KG1 (cell line): ENCODE data around the gene NSG1.
"Not testable (repeated sequence)": the region's sequence is repeated elsewhere in the genome, so short reads cannot be mapped to it uniquely, and the experiment has no call there.

ENCODE experiments used
- DNase-seq: peaks from one replicate; lab custom pipeline; 2025; lab: John Stamatoyannopoulos, UW

The NSG1 gene

DNA sequence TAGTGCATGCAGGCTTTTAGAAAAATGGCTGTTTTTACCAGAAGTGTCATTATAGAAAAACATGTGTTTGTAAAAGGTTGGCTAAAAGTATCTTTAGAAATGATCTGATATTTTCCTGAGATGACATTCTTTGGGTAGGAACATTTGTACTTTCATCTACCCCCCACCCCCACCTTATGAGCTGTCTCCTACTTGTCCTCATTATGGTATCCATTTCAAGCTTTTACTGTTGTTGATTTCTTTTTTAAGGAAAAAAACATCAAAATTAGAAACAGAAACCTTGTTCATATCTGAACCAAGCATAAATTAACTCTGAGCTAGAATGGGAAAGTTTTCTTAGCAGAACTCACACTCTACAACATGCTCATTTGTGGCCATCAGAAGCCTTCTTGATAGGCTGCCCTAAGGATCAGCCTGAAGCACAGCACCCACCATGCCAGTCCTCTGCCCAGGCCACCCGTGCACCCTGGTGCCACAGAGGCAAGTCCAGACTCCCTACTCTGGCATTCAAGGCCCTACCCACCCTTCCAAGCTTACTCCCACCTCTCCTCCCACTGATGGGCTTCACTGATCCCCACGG is 49.4 kb downstream of the NSG1 start:
- DNase-seq = no peak

DNA sequence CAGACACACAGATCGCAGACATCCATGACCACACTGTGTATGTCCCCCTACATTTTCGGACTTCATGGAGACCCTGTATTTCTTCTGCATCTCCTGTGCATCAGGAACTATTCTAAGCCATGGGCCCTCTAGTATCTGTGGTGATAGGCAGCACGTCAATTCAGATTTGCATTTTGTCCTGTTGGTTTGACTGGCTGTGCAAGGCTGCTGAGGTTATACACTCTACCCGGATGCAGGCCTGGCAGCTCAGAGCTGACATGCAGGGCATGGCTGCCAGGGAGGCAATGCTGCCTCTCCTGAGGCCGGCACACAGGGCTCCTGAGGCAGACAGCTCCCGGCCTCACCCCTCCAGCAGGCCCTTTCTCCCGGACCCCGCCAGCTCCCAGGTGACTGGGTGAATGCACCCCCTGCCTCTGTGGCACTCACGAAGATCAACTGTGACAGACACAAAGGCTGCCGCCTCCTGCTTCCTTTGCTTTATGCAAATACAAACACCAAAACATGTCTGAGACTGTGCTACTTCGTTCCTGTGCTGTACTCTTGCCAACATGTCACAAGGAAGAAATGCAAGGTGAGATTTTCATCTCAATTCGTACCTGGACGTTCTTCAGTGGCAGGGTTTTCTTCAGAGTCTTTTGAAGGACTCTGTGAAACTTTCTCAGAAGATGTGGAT is 51.0 kb downstream of the NSG1 start:
- no peak for DNase-seq

DNA sequence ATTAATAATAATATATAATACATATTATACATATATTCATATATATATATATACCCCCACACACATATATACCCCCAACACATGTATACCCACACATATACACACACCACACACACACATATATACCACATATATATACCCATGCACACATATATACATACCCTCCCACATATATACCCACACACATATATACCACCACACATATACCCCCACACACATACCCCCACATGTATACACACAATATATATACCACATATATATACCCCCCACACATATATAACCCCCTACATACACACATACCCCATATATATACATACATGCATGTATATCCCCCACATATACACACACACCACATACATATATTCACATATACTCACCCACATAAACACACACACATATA is 52.0 kb downstream of the NSG1 start:
- no peak for DNase-seq

DNA sequence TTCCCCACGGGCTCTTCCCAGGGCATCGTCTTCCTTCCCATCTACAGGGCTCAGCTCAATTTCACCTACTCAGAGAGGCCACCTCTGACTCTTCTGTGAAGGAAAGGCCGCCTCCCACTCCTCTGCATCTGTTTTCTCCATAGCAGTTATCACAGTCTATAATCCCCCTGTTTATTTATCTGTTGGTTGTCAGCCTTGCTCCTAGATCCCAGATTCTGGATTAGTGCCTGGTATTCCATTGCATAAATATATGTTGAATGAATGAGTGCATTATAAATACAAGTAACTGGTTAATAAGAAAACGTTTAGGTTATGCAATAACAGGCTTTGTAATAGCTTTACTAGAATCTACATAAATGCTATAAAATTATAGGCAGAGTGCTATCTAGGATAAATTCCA is 52.9 kb downstream of the NSG1 start:
- DNase-seq = no peak

DNA sequence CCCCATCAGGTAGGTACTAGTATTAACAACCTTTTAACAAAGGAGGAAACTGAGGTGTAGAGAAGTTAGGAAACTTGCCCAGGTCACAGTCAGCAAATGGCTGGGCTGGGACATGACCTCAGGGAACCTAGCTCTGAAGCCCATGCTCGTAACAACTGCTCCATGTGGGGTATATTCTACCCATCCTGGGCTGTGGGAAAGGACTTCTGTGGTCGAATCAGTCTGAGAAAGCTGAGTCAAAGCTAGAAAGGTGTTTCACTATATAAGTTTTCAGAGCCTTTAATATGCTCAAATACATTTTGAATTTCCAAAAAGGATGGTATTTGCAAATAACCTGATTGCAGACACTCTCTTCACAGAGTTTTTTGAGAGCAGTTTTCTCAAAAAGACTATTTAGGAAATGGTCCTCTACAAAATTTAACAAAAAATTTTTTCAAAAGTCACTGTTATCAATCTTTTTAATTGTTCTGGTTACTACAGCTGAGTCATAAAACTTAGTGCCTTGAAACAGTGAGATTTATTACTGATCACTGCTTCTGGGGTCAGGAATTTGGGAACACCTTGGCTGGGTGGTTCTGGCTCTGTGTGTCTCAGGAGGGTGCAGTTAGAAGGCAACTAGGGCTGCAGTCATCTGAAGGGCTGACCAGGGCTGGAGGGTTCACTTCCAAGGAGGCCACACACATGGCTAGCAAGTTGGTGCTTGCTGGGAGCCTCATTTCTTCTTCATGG is 53.6 kb downstream of the NSG1 start:
- DNase-seq = no peak

DNA sequence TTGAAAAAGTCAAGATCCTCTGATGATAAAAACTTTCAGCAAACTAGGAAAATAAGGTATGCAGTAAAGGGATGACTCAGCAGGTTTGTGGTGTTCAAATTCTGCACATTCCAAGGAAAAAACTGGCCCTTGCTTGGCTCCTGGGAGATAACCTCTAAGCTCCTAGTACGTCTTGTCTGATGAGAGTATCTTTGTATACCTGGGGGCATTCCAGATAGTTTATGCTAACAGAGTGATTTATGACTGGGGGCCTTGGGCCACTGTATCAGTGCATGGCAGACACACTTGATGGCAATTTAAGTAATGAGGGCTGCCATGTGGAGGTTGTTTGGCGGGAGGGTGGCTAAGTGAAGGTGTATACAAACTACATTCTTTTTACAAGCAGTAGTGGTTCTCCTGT is 56.9 kb downstream of the NSG1 start:
- no peak for DNase-seq

DNA sequence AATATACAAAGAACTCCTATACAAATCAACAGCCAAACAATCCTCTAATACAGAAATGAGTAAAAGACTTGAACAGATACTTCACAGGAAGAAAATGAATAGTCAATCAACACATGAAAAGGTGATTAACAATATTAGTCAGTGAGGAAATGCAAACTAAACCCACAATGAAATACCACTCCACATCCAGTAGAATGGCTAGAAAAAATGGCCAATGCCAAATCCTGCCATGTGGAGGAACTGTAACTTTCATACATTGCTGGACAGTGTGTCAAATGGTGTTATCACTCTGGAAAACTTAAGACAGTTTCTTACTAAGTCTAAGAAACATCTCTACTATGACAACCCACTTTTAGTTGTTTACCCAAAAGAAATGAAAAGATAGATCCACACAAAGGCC is 59.5 kb downstream of the NSG1 start:
- DNase-seq = no peak

DNA sequence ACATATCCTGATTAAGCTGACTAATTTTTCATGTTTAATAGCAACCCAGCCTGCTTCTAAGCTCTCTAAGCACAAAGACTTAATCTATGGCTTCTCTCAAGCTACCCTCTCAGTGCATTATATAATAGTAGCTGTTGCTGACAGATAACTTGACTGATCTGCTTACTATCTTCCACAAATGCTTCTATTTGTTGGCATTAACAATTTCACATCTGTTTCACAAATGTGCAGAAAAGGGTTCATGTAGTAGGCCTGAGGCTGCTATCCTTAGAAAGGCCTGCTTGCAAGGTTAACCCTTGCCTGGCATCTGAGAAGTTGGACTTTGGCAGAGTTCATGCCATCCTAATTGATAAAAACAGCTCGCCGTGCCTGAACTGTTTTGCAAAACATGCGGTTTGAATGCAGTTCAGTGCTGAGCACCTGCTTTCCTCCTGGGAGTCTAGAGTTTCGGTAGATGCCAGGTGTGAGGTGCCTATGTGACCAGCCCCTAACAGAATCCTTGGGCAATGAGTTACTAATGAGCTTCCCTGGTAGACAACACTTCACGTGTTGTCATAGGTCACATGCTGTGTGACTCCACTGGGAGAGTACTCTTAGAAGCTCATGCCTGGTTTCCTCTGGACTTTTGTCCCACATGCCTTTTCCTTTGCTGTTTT is 68.4 kb downstream of the NSG1 start:
- DNase-seq = no peak

DNA sequence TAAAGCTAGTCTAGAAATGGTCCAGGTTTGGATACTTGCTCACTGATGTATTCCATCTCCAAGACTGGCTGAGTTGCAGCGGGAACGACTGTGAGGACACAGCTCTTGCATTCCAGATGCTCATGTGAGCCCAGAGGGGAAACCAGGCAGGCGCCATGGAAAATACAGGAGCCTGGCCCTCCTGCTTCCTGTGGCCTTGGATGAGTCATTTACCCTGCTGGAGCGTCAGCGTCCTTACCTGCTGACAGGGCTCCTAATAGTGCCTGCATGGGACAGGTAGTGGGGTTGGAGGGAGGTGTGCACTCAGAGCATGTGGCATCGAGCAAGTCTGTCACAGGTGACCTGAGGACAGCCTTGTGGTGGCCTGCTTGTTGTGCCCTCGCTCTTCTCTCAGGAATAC is 69.4 kb downstream of the NSG1 start:
- no peak for DNase-seq

DNA sequence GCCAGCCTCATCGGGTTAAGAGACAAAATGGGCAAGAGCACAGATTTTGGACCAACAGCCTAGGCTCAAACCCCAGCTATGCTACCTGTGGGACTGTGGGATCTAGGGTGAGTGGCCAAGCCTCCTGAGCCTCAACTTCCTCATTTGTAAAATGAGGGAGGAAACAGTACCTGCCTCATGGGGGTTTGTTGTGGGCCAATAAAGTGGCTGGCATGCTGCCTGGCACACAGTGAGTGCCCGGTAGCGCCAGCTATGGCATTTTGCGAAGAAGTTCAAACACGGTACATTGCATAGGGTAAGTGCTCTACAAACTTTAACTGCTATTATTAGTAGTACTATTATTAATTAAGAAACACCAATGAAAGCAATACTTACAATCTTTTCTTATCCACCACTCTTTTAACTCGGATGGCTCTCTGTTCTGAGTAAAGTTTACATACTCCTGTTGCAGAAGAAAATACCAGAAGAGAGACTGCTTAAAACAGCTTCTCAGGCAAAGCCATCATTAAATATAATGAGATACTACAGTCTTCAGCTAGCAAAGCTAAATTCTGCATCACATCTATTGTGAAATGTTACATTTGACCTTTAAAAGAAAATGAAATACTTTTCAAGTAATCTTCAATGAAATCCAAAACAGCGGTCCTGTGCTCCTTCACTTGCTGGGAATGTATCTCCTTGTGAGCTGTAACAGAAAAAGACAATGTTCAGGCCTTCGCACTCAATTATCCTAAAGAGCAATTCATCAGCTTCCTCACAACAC is 70.1 kb downstream of the NSG1 start:
- no peak for DNase-seq

DNA sequence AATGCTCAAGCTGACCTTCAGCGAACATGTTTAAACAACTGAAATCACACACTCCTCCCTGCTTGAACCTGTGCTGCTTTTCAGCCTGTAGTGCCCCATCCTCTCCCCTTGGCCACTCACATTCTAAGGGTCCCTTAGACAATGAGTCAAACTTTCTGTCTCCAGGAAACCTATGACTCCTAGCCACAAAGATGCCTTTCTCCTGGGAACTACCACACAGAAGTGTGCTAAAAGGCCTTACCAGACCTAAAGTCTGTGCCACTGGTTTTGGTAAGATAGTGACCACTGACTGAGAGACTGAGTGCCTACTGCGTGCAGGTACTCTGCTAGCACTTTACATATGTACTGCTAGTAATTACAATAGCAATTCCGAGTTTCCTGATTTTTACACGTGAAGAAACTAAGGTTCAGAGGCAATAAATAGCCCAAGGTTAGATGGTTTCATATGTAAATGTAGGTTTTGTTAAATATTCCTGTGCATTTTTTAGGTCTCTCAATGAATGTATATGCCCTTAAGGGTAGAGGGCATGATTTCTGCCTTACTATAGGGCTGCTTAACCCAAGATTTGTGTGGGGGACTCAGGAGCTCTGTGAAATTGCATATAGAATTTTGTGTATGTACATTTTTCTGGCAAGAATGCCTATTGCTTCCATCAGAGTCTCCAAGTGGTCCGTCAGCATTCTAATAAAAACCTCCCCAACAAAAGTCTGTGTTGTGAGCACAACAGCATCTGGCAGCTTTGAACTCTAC is 71.1 kb downstream of the NSG1 start:
- DNase-seq = no peak

DNA sequence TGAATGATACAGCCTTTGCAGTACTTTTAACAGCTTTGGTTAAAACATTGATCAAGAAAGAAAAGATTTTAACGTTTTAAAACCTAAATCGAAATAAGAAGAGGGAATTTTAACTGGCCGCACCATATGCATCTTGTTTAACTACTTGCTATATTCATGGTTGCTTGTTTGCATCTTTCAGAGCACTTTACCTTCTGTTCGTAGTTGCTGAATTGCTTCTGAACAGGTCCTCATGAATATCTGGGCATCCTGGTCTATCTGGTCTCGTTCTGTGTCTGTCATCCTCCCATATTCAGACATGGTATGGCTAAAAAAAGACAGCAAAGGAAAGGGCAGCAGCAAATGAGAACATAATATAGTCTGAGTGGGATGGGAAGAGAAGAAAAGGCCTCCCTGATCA is 72.3 kb downstream of the NSG1 start:
- no peak for DNase-seq

DNA sequence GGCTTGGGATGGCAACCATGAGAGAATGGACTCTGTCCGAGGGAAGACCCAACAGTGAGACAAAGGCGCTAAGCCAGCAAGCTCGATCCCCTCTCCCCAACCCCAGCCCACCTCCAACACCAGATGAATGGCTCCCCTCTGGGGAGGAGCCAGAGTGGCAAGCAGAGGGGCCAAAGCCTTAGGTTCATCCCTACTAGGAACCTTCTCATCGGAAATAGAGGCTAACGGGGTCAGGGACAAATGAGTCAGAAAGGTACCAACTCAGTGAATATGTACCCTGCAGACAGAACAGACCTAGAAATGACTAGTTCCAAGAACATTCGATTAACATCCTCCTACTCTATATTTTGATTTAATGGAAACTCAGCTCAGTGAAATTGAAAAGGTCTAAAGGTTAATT is 73.9 kb downstream of the NSG1 start:
- no peak for DNase-seq

DNA sequence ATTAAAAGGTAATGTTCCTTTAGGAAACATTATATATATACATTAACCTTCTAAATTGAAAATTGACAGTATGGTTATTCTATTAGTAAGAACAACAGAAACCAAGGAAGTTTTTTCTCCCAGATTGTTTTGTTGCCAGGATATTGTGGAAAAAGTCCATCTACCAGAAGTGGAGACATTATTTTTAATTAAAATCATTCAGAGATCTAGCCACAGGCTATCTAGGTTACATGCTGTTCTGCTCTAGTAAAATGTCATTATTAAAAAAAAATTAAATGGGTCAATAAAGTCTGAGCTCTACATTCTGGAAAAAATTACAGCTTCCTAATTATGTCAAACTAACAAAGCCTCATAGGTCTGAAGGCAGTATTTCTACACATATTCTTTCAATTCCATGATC is 74.3 kb downstream of the NSG1 start:
- no peak for DNase-seq

DNA sequence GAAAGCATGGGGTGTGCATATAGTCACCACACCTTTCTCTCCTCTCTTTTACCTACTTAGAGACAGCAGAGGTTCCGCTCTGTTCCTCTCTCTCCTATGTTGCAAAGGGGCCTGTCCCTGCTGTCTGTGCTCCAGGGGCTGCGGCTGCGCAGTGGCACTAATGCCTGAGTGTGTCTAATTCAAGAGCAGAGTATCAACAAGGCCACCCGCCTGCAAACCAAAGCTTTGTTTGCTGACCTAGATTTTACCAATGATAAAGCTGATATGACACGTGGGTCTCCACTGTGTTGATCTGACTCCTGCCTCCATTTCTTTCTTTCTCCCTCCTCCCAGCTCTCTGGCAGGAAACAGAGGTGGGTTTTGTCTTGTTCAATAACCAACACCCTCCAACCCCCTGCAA is 74.9 kb downstream of the NSG1 start:
- no peak for DNase-seq

DNA sequence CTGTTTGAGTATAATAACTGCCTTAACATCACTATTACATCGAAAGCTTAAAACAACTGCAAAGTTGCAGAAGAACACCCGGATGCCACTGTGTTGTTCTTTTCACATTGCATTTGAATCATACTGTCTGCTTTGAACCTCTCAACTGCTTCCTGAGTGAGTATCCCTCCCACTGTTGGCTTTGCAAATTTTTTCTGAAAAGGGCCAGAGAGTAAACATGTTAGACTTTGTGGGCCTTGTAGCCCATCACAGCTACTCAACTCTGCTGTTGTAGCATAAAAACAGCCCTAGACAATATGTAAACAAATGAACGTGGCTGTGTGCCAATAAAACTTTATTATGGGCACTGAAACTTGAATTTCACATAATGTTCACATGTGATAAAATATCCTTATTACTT is 76.1 kb downstream of the NSG1 start:
- no peak for DNase-seq

DNA sequence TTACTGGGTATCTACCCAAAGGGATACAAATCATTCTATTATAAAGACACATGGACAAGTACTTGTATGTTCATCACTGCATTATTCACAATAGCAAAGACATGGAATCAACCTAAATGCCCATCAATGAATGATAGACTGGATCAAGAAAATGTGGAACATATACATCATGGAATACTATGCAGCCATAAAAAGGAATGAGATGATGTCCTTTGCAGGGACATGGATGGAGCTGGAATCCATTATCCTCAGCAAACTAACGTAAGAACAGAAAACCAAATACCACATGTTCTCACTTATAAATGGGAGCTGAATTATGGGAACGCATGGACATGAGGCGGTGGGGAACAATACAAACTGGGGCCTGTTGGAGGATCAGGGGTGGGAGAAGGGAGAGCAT is 78.3 kb downstream of the NSG1 start:
- not testable (repeated sequence) for DNase-seq
